D721Med (cell line): ENCODE results near the gene IL19.

Experiments used
- DNase-seq: peaks from one replicate; pipeline ENCODE4 v3.0.0; 2011; ENCODE audit warnings: low spot score; ENCODE audit not compliant: insufficient read length
- FAIRE-seq: peaks from 2 replicates; lab custom pipeline; 2011; peaks lifted over from hg19 to GRCh38; lab: Jason Lieb, UNC
- CTCF ChIP-seq: IDR thresholded peaks from 2 replicates; pipeline ENCODE4 v1.5.1; 2012; ENCODE audit warnings: mild to moderate bottlenecking, control low read depth; ENCODE audit not compliant: insufficient read depth; ENCODE audit errors: missing control alignments

Gene IL19

GRCh38 chr1:206735553-206736031 is 35.0 kb upstream of the IL19 start:
- DNase-seq (no peak), FAIRE-seq (no peak)
- TF ChIP-seq CTCF, result no peak

GRCh38 chr1:206736878-206737728 is 33.5 kb upstream of the IL19 start:
- DNase-seq (no peak), FAIRE-seq (no peak)

GRCh38 chr1:206737729-206738201 is 32.8 kb upstream of the IL19 start:
- no peak for DNase-seq
- FAIRE-seq, result no peak
- TF ChIP-seq CTCF, result no peak

More at GRCh38 chr1:206736878-206737728, 33.5 kb upstream of the IL19 start:
- no peak for TF ChIP-seq CTCF

- DNase-seq, result no peak
- peak; percentile 33 for TF ChIP-seq CTCF
- no peak for FAIRE-seq
Observed at GRCh38 chr1:206738370-206739366, 31.9 kb upstream of the IL19 start.

GRCh38 chr1:206739411-206740076 is 31.0 kb upstream of the IL19 start:
- FAIRE-seq (no peak), DNase-seq (no peak)
- TF ChIP-seq CTCF, result no peak

- TF ChIP-seq CTCF, result no peak
- no peak for FAIRE-seq
Observed at GRCh38 chr1:206741142-206741701, 29.4 kb upstream of the IL19 start.

More at GRCh38 chr1:206741142-206741701, 29.4 kb upstream of the IL19 start:
- DNase-seq, result no peak
